ENCODE results near the gene PCARE. TPM values are rescaled to one million over a fixed set of nuclear protein-coding genes. Genes with fewer than 3 reads are reported as not detected.

The PCARE gene
- under 0.01 TPM in 1 of 2 replicates, not detected in the other for total RNA-seq
- not detected in 2 replicates for polyA plus RNA-seq
- polyA plus RNA-seq (2012): not detected in 2 replicates
- polyA minus RNA-seq (ENCODE audit: low replicate concordance): not detected in 2 replicates

- Histone ChIP-seq H4K20me1 (ENCODE audit: control insufficient read depth, extremely low read depth, insufficient read depth, low read length) (no peaks in the 10 kb centered on the region), H3K27ac (ENCODE audit: insufficient read depth, low read length) (no peak within 1 kb of the TSS), H2AFZ (ENCODE audit: low read length) (no peak within 1 kb of the TSS), H3K36me3 (ENCODE audit: control insufficient read depth, insufficient read depth, low read length) (no peaks in the 10 kb centered on the region), H3K4me3 (replicated peaks in 1 of 4; ENCODE audit: control extremely low read depth in 1 of 4, insufficient read depth in 1 of 4, low read depth in 3 of 4, low read length in 4 of 4) (no peak within 1 kb of the TSS), H3K4me2 (ENCODE audit: extremely low read depth, insufficient read depth, low read length) (no peak within 1 kb of the TSS), H3K9ac (ENCODE audit: insufficient read depth, low read length) (no peak within 1 kb of the TSS), H3K9me3 (ENCODE audit: control insufficient read depth, insufficient read depth, low read depth, low read length) (no peaks in the 10 kb centered on the region), H3K79me2 (ENCODE audit: control insufficient read depth, insufficient read depth, low read length) (no peaks in the 10 kb centered on the region), H3K27me3 (ENCODE audit: control insufficient read depth, insufficient read depth, low read length) (peaks cover 2% of the 10 kb centered on the region), H3K4me1 (ENCODE audit: control insufficient read depth, extremely low read depth, insufficient read depth, low read length) (no peaks in the 10 kb centered on the region)
- TF ChIP-seq EZH2 (IDR thresholded peaks at IDR 0.05; ENCODE audit: low read length, missing control alignments): no peak
- no peak for TF ChIP-seq CTCF (conservative IDR thresholded peaks at IDR 0.05 in 1 of 2, IDR thresholded peaks at IDR 0.05 in 1 of 2; ENCODE audit: low read depth in 1 of 2, low read length in 2 of 2)
- no peak for DNase-seq (ENCODE audit: low read depth in 2 of 2)
Observed at GRCh38 chr2:29074411-29074810, at the start of gene PCARE. Gene PCARE (minus strand): TSS chr2:29074523. CDS start chr2:29074261, 262 bp downstream.

GRCh38 chr2:29123617-29124349, 49.5 kb upstream of the PCARE start:
- TF ChIP-seq CTCF (conservative IDR thresholded peaks at IDR 0.05 in 1 of 2, IDR thresholded peaks at IDR 0.05 in 1 of 2; ENCODE audit: low read depth in 1 of 2, low read length in 2 of 2): no peak
- TF ChIP-seq EZH2 (IDR thresholded peaks at IDR 0.05; ENCODE audit: low read length, missing control alignments): no peak
- Histone ChIP-seq H3K27ac (ENCODE audit: insufficient read depth, low read length) (peak overlapping the region; percentile 70), H3K79me2 (ENCODE audit: control insufficient read depth, insufficient read depth, low read length) (peaks cover 33% of the 10 kb centered on the region), H3K4me2 (ENCODE audit: extremely low read depth, insufficient read depth, low read length) (peak overlapping the region; percentile 49), H3K36me3 (ENCODE audit: control insufficient read depth, insufficient read depth, low read length) (peaks cover 2% of the 10 kb centered on the region), H2AFZ (ENCODE audit: low read length) (no peak overlapping the region), H3K4me1 (ENCODE audit: control insufficient read depth, extremely low read depth, insufficient read depth, low read length) (peaks cover 4% of the 10 kb centered on the region), H3K9me3 (ENCODE audit: control insufficient read depth, insufficient read depth, low read depth, low read length) (no peaks in the 10 kb centered on the region), H3K27me3 (ENCODE audit: control insufficient read depth, insufficient read depth, low read length) (no peaks in the 10 kb centered on the region), H3K4me3 (replicated peaks in 1 of 4; ENCODE audit: control extremely low read depth in 1 of 4, insufficient read depth in 1 of 4, low read depth in 3 of 4, low read length in 4 of 4) (no peak overlapping the region), H4K20me1 (ENCODE audit: control insufficient read depth, extremely low read depth, insufficient read depth, low read length) (no peaks in the 10 kb centered on the region), H3K9ac (ENCODE audit: insufficient read depth, low read length) (no peak overlapping the region)
- DNase-seq (ENCODE audit: low read depth in 2 of 2): peak; percentile 72 to 94

GRCh38 chr2:29120846-29121245, 46.5 kb upstream of the PCARE start:
- Histone ChIP-seq H3K4me2 (ENCODE audit: extremely low read depth, insufficient read depth, low read length) (no peak overlapping the region), H3K9ac (ENCODE audit: insufficient read depth, low read length) (no peak overlapping the region), H3K79me2 (ENCODE audit: control insufficient read depth, insufficient read depth, low read length) (peaks cover 49% of the 10 kb centered on the region), H3K9me3 (ENCODE audit: control insufficient read depth, insufficient read depth, low read depth, low read length) (no peaks in the 10 kb centered on the region), H3K36me3 (ENCODE audit: control insufficient read depth, insufficient read depth, low read length) (peaks cover 2% of the 10 kb centered on the region), H3K4me1 (ENCODE audit: control insufficient read depth, extremely low read depth, insufficient read depth, low read length) (peaks cover 17% of the 10 kb centered on the region), H2AFZ (ENCODE audit: low read length) (no peak overlapping the region), H4K20me1 (ENCODE audit: control insufficient read depth, extremely low read depth, insufficient read depth, low read length) (no peaks in the 10 kb centered on the region), H3K27ac (ENCODE audit: insufficient read depth, low read length) (no peak overlapping the region), H3K27me3 (ENCODE audit: control insufficient read depth, insufficient read depth, low read length) (no peaks in the 10 kb centered on the region), H3K4me3 (replicated peaks in 1 of 4; ENCODE audit: control extremely low read depth in 1 of 4, insufficient read depth in 1 of 4, low read depth in 3 of 4, low read length in 4 of 4) (no peak overlapping the region)
- no peak for DNase-seq (ENCODE audit: low read depth in 2 of 2)
- TF ChIP-seq CTCF (conservative IDR thresholded peaks at IDR 0.05 in 1 of 2, IDR thresholded peaks at IDR 0.05 in 1 of 2; ENCODE audit: low read depth in 1 of 2, low read length in 2 of 2): no peak

Measured in fibroblast of lung (primary cell).